Right hindlimb (tissue), 1 donor: Measurements from ENCODE around the gene TTC13.

Experiments
- DNase-seq: peaks from one replicate; pipeline ENCODE4 v3.0.0-alpha.2; 2018

The TTC13 gene

GRCh38 chr1:230902349-230902923 lies 76.2 kb downstream of the TTC13 start:
- DNase-seq = no peak

DNA sequence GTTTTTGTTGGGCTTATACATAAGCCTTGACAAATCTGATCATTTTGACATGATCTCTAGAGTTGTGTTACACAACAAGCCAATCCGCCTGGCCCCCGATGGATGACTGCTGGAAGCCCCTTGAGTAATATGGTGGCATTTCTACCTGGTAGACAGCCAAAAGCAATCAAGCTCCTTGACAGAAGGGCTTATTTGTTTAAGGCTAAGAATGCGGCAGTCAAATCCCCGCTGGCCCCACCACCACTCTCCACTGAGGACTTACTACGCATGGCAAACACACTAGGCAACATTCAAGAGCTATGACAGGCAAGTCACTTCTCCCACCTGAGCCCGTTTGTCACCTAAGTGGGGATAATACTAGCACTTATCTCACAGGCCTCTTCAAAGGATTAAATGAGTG lies 77.0 kb downstream of the TTC13 start:
- DNase-seq = no peak

DNA sequence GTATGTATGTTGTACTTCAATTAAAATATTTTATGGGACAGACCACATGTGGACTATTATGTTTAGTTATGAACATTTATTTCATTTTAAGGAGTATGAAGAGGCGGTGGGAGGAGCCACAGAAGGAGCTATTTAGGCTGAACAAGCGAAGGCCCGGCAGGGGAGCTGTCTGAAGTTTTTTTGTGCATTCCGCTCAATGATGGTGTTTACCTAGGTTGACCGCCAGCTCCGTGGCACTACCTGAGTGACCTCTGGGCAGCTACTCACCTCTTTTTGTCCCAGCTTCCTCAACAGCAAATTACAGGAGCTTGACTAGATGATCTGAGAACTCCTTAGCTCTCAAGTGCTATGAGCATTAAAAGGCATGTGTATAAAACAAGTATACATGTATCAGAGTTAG lies 77.7 kb downstream of the TTC13 start:
- no peak for DNase-seq

DNA sequence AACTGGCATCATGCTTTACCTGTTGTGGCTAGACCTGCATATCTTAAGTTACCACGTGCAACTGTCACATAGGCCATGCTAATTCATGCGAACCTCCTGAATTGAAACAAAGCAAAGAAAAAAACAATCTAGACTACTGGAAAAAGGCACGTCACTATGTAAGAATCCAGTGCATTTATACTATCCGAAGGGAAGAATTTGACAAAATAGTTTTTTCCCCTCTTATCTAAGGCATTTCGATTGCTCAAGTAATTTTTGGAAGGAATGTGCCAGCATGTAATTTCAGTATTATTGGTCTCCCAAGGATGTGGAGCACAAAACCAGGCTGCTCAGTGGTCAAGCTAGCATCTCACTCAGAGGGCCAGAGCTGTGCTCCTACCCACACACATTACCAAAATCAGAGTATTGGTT lies 78.8 kb downstream of the TTC13 start:
- no peak for DNase-seq

- no peak for DNase-seq
Measured at GRCh38 chr1:230898748-230899147, 79.9 kb downstream of the TTC13 start.

- DNase-seq = no peak
Measured at GRCh38 chr1:230898144-230898543, 80.5 kb downstream of the TTC13 start.

DNA sequence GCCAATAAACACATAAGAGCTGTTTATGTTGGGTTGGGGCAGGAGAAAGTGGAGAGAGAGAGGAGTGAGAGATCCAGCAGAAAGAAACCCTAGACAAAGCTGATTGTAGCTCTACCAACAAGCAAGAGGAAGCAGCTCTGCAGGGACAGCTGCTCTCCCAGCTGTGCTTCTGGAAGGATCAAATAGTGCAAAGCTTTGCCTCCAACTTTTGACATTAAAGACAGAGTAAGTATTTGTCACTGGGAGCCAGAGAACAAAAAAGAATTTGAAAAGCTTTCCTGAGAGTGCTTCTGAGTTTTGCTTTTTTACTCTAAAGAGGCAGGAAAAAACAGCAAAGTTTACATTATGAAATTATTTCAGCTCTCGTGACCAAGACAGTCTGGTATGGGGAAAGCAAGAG lies 81.9 kb downstream of the TTC13 start:
- DNase-seq = peak; percentile 56

GRCh38 chr1:230895452-230895851 lies 83.2 kb downstream of the TTC13 start:
- no peak for DNase-seq

DNA sequence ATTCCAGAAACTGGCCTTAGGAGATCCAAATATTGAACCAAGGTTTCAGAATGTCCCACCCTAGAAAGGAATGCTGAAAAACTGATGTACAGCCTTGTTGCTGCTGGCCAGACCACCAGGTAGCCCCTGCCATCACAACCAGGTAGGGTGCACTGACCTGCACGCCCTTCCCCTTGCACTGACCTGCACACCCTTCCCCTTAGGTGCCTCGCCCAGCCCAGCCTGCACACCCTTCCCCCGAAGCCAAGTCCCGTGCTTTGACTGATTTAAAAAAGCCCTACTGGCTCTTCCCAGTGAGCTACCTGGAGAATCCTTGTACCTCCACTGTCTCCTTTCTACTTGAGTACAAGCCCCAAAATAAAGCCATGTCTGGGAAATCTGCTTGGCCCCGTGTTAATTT lies 84.0 kb downstream of the TTC13 start:
- DNase-seq = no peak

- no peak for DNase-seq
Measured at GRCh38 chr1:230894032-230894431, 84.6 kb downstream of the TTC13 start.

GRCh38 chr1:230892018-230892491 lies 86.6 kb downstream of the TTC13 start:
- no peak for DNase-seq

DNA sequence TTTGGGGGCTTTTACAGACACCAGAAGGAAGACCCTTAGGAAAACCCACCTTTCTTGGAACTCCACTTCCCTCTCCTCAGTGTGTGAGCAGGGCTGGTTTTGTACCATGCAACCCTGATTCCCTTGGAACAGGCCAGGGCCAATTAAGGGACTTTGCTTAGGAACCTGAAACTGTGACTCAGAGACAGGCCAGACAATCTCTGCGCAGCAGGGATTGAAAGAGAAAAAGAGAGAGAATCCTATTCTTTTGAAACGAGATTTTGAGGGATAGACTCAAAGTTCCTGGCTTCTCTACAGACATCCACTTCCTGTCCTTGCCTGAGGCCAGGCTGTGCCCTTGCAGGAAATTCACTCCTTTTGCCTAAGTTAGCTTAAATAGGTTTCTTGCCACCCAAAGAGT lies 87.2 kb downstream of the TTC13 start:
- no peak for DNase-seq

DNA sequence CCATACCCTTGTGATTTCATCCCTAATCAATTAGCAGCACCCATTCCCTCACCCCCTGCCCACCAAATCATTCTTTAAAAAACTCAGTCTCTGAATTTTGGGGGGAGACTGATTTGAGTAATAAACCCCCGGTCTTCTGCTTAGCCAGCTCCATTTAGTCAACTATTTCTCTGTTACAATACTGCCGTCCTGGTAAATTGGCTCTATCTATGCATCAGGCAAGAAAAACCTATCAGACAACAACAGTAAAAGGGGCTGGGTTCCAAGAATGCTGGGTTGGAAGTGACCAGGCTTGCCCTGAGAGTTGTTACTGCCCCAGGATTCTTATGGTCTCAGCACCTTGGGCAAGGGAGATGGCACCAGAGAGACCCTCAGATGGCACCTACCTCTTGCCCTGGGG lies 94.0 kb downstream of the TTC13 start:
- DNase-seq = no peak

GRCh38 chr1:230883967-230884366 lies 94.7 kb downstream of the TTC13 start:
- DNase-seq = peak; percentile 58

GRCh38 chr1:230879778-230880177 lies 98.9 kb downstream of the TTC13 start:
- no peak for DNase-seq

GRCh38 chr1:230878591-230878990 lies 100.1 kb downstream of the TTC13 start:
- peak; percentile 60 for DNase-seq

DNA sequence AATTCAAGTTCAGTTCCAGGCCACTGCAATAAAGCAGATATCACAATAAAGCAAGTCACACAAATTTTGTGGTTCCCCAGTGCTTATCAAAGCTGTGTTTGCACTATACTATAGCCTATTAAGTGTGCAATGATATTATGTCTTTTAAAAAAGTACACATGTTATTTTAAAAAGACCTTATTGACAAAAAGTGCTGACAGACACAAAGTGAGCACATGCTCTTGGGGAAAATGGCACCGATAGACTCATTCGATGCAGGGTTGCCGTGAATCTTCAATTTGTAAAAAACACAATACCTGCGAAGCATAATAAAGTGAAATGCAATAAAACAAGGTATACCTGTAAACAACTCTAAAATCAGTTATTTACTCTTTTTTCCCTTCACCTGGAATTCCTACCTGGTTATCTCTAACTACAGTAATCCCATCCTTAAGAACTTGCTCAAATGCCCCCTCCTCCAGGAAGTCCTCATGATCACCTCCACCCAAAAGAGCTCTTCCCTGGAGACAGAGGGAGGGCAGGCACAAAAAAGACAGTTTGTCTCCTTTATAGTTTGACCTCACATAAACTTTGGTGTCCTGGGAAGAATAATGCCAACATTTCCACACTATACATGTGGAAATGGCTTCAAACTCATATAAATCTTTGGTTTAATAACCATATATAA lies 100.6 kb downstream of the TTC13 start:
- DNase-seq = no peak

DNA sequence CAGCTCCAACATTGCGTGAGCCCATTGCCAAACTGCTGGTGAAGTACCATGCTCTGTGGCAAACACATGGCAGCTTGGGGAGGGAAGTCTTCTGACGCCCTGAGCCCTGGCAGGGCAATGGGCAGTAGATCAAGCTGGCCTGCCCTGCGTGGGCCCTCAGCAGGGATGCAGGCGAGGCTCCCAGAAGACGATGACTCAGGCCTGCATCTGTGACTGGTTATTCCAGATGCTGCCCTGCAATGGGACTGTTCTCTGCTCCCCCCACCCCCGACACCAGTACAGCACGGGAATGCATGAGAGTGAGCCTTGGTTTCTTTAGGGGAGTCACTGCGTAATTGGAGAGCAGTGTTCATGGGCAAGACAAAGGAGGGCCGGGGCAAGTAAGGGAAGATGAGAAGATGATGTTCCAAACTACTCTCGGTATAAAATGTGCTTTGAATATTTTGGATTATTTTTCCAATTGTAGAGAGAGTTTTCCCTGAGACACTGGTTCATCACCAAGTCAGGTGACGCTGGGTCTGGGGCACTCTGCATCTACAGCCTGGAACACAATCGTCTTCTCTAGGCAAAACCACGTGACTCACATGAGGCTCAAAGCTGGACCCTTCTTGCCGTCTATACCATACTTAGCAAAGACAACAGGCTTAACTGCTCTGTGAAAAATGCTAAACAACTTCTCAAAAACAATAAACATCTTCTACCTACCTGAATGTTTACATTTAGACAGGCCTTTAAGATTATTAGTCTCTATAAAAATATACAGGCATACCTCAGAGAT lies 101.3 kb downstream of the TTC13 start:
- DNase-seq = no peak

DNA sequence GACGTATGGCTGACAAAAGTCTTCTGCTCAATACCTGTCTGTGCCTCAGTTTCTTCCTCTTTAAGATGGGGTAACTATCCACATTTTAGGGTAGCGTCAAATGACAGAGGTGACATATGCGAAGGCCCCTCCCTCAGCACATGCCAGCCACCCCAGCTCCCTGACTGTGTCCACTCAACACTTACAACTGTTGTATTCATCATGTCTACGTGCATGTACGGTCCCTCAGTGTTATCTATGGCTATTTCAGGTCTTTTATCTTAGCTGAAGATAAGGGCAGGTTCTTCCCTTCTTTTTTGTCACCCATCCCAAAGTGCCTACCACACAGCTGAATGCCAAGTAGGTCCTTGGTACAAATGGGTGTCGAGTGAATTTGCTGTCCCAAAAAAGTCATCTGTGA lies 102.0 kb downstream of the TTC13 start:
- DNase-seq = no peak

DNA sequence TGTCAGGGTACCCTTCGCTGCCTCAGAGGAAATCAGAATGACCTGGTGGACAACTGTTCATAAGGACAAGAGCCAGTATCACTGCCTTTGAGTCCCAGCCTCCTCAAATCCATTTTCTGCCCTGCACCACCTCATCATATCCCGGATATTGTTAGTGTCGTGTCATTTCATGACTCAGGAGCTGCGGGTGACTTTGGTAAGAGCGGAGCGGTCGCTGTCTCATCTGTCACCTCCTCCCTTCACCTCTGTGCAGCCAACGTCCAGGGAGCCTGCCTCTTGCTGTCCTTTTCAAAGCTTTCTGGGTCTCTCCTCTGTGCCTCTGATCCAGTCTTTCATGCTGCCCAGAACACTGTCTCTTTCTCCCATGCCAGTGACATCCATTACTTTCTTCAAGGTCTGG lies 103.3 kb downstream of the TTC13 start:
- DNase-seq = no peak

DNA sequence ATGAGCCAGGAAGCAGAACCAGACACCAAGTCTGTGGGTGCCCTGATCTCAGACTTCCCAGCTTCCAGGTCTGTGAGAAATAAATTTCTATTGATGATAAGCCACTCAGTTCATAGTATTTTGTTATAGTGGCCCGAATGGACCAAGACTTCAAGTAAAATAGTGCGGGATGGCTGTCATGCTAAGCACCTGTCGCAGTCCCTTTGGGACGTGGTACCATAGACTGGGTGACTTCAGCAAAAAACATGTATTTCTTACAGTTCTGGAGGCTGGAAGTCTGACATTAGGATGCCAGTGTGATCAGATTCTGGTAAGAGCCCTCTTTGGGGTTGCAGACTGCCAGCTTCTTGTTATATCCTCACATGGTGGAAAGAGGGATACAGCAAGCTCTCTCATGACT lies 107.7 kb downstream of the TTC13 start:
- DNase-seq = no peak

GRCh38 chr1:230869500-230869899 lies 109.2 kb downstream of the TTC13 start:
- DNase-seq = no peak

- peak; percentile 80 for DNase-seq
Measured at GRCh38 chr1:230868736-230869385, 109.8 kb downstream of the TTC13 start.
